Immature natural killer cell (primary cell): ENCODE results near the gene RHCG. TPM values are rescaled to one million over a fixed set of nuclear protein-coding genes. Genes with fewer than 3 reads are reported as not detected.

Experiments
- DNase-seq, 3 donors: peaks; one replicate each; pipeline ENCODE4 v3.0.0; 2022; ENCODE audit warnings: mixed read lengths in 1 of 3
- H3K27ac Mint-ChIP-seq, 6 donors: one replicate each; pipeline ENCODE4 v1.8.0; 2020; ENCODE audit warnings: mixed read lengths in 6 of 6, mild to moderate bottlenecking in 5 of 6, inconsistent platforms in 4 of 6, moderate library complexity in 3 of 6
- H3K27me3 Mint-ChIP-seq, 3 donors: one replicate each; pipeline ENCODE4 v1.8.0; 2020 to 2021; ENCODE audit warnings: low read depth in 3 of 3, mild to moderate bottlenecking in 3 of 3, mixed read lengths in 3 of 3, moderate library complexity in 3 of 3, inconsistent platforms in 1 of 3
- H3K36me3 Mint-ChIP-seq, 3 donors: one replicate each; pipeline ENCODE4 v1.8.0; 2020; ENCODE audit warnings: mixed read lengths in 3 of 3, inconsistent platforms in 2 of 3, mild to moderate bottlenecking in 2 of 3
- H3K4me1 Mint-ChIP-seq, 2 donors: one replicate each; pipeline ENCODE4 v1.8.0; 2020; ENCODE audit warnings: inconsistent platforms in 2 of 2, mild to moderate bottlenecking in 2 of 2, mixed read lengths in 2 of 2, moderate library complexity in 1 of 2
- H3K4me3 Mint-ChIP-seq, 5 donors: one replicate each; pipeline ENCODE4 v1.8.0; 2020; ENCODE audit warnings: mild to moderate bottlenecking in 5 of 5, mixed read lengths in 5 of 5, inconsistent platforms in 3 of 5, moderate library complexity in 3 of 5
- H3K9me3 Mint-ChIP-seq, 6 donors: one replicate each; pipeline ENCODE4 v1.8.0; 2020; ENCODE audit warnings: mild to moderate bottlenecking in 6 of 6, mixed read lengths in 6 of 6, inconsistent platforms in 4 of 6, moderate library complexity in 3 of 6
- polyA plus RNA-seq, 3 donors: library from polyadenylated mRNA; unstranded; fragments of 300-500 nt; fragmentation: Illumina TruSeq; gene quantifications; one replicate each; pipeline ENCODE4 v1.2.3, GENCODE V29; 2021

The RHCG gene
- polyA plus RNA-seq, 3 donors from 2014 or later, result not detected

DNA sequence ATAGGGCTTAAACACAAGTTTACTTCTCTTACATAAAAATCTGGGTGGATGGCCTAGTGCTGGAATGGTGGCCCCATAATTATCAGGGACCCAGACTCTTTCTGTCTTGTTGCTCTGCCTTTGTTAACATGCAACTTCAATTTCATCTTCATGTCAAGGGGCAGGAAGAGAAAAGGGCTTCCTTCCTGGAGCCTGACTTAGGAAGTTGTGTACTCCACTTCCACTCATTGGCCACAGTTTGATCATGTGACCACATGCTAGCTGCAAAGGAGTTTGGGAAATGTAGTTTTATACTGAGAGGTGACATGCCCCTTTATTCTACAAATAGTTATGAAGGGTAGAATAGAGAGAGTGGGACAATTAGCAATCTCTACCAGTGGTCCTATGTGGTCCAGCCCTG is 39.3 kb downstream of the RHCG start:
- no peak overlapping the region for H3K27ac Mint-ChIP-seq
- no peak overlapping the region for H3K4me3 Mint-ChIP-seq
- H3K36me3 Mint-ChIP-seq, result peaks cover 0 to 4% (median 0%) of the 10 kb centered on the region in 3 donors
- H3K4me1 Mint-ChIP-seq, result peaks cover 0 to 1% of the 10 kb centered on the region in 2 donors
- peaks cover 0 to 4% (median 0%) of the 10 kb centered on the region in 6 donors for H3K9me3 Mint-ChIP-seq
- DNase-seq, result no peak
- peaks cover 0 to 10% (median 9%) of the 10 kb centered on the region in 3 donors for H3K27me3 Mint-ChIP-seq

DNA sequence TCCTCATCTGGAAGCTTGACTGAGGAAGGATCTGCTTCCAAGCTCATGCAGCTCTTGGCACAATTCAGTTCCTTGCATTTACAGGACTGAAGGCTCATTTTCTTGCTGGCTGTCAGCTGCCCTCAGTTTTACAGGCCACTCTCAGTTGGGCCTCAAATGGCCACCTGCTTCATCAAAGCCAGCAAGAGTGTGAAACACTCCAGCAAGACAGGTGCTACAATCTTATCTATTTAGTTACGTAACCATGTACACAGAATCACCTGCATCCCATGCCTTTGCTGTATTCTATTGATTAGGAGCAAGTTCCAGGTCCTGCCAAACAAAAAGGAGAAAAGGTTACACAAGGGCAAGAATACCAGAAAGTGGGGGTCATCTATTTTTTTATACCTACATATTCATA is 40.8 kb downstream of the RHCG start:
- Mint-ChIP-seq H3K4me3 (no peak overlapping the region), H3K9me3 (peaks cover 0 to 4% (median 0%) of the 10 kb centered on the region in 6 donors), H3K27ac (no peak overlapping the region), H3K4me1 (peaks cover 0 to 1% of the 10 kb centered on the region in 2 donors), H3K27me3 (peaks cover 1 to 12% (median 9%) of the 10 kb centered on the region in 3 donors), H3K36me3 (peaks cover 0 to 4% (median 0%) of the 10 kb centered on the region in 3 donors)
- no peak for DNase-seq

DNA sequence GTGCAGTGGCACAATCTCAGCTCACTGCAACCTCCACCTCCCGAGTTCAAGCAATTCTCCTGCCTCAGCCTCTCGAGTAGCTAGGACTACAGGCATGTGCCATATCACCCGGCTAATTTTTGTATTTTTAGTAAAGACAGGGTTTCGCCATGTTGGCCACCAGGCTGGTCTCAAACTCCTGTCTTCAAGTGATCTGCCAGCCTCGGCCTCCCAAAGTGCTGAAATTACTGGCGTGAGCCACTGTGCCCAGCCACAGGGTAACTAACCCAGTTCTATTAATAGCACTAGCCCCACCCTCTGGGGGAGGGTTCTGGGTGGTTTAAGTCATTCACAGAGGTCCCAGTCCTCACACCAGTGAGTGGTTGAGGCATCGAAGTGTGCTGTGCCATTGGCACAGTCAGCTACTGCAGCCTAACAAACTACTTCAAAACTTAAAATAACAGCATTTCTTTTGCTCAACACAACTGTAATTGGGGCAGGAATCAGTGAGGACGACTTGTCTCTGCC is 44.0 kb downstream of the RHCG start:
- H3K4me1 Mint-ChIP-seq, result peaks cover 0 to 1% of the 10 kb centered on the region in 2 donors
- no peak overlapping the region for H3K27ac Mint-ChIP-seq
- peaks cover 0 to 4% (median 0%) of the 10 kb centered on the region in 6 donors for H3K9me3 Mint-ChIP-seq
- H3K27me3 Mint-ChIP-seq, result peaks cover 1 to 9% (median 2%) of the 10 kb centered on the region in 3 donors
- DNase-seq, result no peak
- no peak overlapping the region for H3K4me3 Mint-ChIP-seq
- H3K36me3 Mint-ChIP-seq, result peaks cover 0 to 4% (median 0%) of the 10 kb centered on the region in 3 donors

DNA sequence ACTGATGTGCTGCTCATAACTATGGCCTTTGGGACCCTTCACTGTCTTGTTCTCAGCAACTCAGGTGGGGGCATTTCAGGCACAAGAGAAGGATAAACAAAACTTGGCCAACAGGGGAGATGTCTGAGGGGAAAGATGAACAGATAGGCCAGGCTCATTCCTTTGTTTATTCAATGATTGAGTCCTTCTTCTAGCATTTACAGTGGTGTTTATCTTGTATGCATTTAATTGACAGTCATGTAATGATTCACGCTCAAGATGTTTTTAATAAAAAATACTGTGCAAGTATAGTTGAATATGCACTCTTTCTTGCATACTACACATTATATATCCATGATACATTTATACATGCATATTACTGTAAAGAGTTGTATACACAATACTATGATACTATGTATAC is 44.5 kb downstream of the RHCG start:
- Mint-ChIP-seq H3K36me3 (no peaks in the 10 kb centered on the region), H3K27ac (no peak overlapping the region), H3K9me3 (peaks cover 0 to under 1% (median 0%) of the 10 kb centered on the region in 6 donors), H3K4me1 (no peaks in the 10 kb centered on the region), H3K27me3 (peaks cover 1 to 12% (median 2%) of the 10 kb centered on the region in 3 donors), H3K4me3 (no peak overlapping the region)
- no peak for DNase-seq

DNA sequence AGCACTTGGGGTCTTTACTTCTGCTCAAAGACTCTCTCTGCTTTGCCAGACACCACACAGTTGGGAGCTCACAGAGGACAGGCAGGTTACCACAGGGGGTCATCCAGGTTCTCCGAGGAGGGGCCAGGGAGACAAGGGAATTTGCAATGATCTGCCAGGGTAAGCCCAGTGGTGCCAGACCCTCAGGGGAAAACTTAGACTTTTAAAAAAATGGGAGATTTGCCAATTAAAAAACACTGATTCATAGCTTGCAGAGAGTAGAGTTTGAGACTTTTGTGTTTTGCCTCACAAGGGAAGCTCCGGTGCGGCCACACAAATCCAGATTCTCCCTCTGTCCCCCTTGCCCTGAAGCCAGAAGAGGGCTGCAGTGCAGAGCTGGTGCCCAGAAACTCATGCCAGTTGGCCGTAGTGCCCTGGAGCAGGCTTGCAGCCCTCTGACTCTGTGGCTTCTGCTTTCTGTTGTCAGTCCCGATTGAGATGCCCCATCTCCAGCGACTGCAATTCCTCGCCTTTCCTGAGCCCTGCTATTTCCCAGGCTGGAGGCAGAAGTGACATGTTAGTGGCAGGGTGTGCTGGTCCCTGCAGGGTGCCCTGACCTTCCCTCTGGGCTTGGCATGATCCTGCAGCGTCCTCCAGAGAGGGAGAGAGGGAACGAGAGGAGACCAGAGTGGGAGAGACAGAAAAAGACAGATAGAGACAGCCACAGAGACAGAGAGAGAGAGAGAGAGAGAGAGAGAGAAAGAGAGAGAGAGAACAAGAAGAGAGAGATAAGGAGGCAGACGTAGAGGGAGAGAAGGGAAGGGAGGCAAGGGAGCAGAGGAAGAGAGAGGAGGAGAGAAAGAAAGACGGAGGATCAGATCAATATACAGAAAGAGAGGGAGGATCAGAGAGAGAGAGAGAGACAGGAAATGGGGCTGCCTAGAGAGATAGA is 46.0 kb downstream of the RHCG start:
- Mint-ChIP-seq H3K27me3 (peaks cover 3 to 15% (median 4%) of the 10 kb centered on the region in 3 donors), H3K4me1 (no peaks in the 10 kb centered on the region), H3K9me3 (no peaks in the 10 kb centered on the region), H3K4me3 (no peak overlapping the region), H3K36me3 (no peaks in the 10 kb centered on the region), H3K27ac (no peak overlapping the region)
- no peak for DNase-seq

DNA sequence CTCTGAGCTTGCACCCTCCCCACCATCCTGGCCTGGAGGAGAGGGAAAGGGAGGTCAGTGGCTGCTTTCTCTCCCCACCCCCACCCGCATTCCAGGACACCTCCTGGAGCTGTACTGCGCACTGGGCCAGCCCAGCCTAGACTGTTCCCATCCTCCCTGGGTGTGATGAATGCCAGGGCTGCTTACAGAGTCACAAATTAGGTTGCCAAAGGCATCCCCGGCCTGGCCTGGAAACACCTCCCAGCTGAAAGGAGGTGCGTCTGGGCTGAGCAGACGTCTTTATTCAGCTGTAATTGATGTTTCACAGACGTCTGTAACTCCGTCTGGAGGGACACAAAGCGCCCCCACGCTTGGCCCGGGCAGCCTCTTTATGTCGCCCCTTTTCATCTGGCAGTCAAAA is 47.6 kb downstream of the RHCG start:
- H3K27me3 Mint-ChIP-seq, result peaks cover 3 to 15% (median 4%) of the 10 kb centered on the region in 3 donors
- DNase-seq, result no peak
- H3K36me3 Mint-ChIP-seq, result no peaks in the 10 kb centered on the region

DNA sequence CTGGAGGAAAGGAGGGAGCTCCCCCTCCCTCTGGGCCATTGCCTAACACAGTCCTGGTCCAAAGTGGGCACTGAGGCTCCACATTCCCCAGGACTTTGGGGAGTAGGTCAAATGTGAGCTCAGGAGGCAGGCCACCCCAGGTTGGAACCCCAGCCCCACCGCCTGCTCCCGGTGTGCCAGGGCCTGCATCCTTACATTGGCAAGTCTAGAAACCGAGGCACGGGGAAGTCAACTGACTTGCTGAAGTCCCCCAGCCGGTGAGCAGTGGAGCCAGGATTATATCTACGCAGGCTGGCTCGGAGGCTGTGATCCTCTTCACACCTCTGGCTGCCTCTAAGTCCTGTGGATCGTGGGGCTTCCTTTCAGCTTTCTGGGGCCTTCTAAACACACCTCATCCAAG is 48.7 kb downstream of the RHCG start:
- Mint-ChIP-seq H3K4me3 (no peak overlapping the region), H3K27me3 (peaks cover 3 to 17% (median 4%) of the 10 kb centered on the region in 3 donors), H3K4me1 (no peaks in the 10 kb centered on the region), H3K9me3 (no peaks in the 10 kb centered on the region), H3K27ac (no peak overlapping the region), H3K36me3 (no peaks in the 10 kb centered on the region)
- DNase-seq, result no peak

More for the DNA sequence above, 47.6 kb downstream of the RHCG start:
- Mint-ChIP-seq H3K27ac (no peak overlapping the region), H3K4me3 (no peak overlapping the region), H3K4me1 (no peaks in the 10 kb centered on the region), H3K9me3 (no peaks in the 10 kb centered on the region)

DNA sequence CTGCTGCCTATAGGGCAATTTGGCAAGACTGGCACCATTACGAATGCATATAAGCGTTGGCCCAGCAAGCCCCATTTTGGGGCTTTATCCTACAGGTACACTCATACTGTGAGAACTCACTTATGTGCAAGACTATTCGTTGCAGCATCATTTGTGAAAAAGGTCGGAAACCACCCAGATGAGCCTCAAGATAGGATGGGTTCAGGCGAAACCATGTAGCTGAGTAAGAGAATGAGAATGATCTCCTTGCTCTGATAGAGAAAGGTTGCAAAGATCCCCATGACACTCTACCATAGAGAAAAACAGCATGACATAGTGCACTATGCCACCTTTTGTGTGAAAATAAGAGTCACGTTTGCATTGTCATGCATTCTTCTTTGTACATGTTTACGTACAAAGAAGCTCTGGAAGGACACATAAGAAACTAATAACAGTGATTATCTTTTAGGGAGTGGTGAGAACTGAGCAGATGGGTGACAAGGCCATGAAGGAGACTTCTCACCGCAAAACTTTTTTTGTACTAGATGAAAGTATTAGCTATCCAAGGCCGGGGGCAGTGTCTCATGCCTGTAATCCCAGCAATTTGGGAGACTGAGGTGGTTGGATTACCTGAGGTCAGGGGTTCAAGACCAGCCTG is 50.0 kb downstream of the RHCG start:
- Mint-ChIP-seq H3K4me3 (no peak overlapping the region), H3K9me3 (no peaks in the 10 kb centered on the region), H3K27ac (no peak overlapping the region), H3K36me3 (no peaks in the 10 kb centered on the region), H3K4me1 (no peaks in the 10 kb centered on the region), H3K27me3 (peaks cover 3 to 20% (median 4%) of the 10 kb centered on the region in 3 donors)
- no peak for DNase-seq

DNA sequence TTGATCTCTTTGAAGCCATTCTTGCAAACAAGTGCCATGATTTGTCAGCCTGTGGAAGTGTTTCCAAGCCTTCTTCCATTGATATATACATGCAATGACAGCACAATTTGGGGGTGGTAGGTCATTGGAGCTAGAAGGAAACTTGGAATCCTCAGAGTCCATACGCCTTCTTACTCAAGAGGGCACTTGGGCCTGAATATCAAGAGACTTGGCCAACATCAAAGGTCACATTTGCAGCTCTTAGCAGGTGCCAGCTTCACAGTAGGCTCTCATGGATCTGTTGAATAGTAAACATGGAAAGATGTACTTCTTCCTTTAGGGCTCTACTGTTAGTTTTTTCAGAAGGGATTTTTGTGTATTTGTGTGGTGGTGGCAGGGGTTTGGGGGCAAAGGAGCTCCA is 50.9 kb downstream of the RHCG start:
- no peaks in the 10 kb centered on the region for H3K9me3 Mint-ChIP-seq
- H3K4me3 Mint-ChIP-seq, result no peak overlapping the region
- no peak for DNase-seq
- H3K4me1 Mint-ChIP-seq, result no peaks in the 10 kb centered on the region
- H3K27me3 Mint-ChIP-seq, result peaks cover 1 to 20% (median 4%) of the 10 kb centered on the region in 3 donors
- H3K27ac Mint-ChIP-seq, result no peak overlapping the region
- no peaks in the 10 kb centered on the region for H3K36me3 Mint-ChIP-seq

DNA sequence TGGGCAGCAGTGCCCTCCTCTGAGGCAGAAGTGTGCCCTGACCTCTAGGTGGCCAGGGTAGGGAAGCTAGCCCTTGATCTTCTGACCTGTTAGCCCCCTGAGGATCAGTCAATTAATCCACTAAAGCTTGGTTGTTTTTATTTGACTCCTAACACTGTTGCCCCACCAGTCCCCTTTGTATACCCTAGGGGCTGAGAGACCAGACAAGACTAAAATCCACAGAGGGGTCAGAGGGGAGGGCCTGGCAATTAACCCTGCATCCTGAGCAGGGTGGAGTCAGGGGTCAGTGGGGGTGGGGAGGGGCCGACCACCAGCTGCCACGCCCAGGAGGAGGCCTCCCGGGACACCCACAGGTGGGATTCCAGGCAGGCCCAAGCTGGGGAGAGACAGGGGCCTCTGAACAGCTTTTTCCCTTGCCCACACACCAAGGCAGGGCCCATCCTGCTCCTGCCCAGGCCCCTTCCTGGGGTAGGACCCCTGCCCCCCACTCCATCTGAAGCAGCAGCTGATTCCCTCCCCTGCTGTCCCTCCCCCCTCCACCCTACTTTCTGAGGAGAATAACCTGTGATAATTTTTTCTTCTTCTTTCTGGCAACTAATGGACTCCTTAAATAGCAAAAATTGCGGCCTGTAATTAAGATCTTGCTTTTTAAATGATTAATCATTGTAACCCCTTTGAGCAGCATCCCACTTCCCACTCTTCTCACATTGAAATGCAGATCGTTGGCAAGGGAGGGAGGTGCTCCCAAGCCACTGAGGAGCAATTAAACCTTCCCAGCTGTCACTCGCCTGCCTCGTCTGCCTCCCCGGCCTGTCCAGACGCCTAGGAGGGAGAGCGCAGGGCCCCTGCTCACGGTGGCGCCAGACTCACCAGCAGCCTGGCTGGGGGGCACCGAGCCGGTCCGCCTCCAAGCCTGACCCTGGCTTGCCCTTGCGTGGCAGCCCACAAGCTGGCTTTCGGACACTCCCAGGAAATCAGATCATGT is 51.9 kb downstream of the RHCG start:
- no peaks in the 10 kb centered on the region for H3K36me3 Mint-ChIP-seq
- no peak for DNase-seq
- no peak overlapping the region for H3K4me3 Mint-ChIP-seq
- H3K27ac Mint-ChIP-seq, result no peak overlapping the region
- H3K9me3 Mint-ChIP-seq, result no peaks in the 10 kb centered on the region
- H3K4me1 Mint-ChIP-seq, result no peaks in the 10 kb centered on the region
- H3K27me3 Mint-ChIP-seq, result peaks cover 1 to 17% (median 4%) of the 10 kb centered on the region in 3 donors

DNA sequence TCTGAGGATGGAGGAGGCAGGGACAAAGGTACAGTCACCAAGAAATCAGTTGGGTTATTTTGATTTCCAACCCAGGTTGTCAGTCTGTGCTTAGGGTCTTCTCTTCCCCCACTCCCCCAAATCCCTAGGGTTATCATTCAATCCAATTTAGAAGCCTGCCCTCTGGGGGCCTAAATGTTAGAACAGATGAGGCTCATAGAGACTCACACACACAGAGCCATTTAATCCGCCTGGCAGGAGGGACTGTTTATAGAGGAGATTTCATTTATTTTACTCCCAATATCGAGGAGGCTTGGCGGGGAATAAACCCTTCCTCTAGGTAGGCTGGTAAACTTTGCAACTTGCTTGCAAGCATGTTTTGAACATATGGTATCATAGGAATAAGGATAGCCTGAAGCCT is 52.8 kb downstream of the RHCG start:
- H3K27me3 Mint-ChIP-seq, result peaks cover 1 to 17% (median 4%) of the 10 kb centered on the region in 3 donors
- no peaks in the 10 kb centered on the region for H3K4me1 Mint-ChIP-seq
- no peak overlapping the region for H3K4me3 Mint-ChIP-seq
- DNase-seq, result no peak
- H3K27ac Mint-ChIP-seq, result no peak overlapping the region
- no peaks in the 10 kb centered on the region for H3K9me3 Mint-ChIP-seq
- no peaks in the 10 kb centered on the region for H3K36me3 Mint-ChIP-seq

DNA sequence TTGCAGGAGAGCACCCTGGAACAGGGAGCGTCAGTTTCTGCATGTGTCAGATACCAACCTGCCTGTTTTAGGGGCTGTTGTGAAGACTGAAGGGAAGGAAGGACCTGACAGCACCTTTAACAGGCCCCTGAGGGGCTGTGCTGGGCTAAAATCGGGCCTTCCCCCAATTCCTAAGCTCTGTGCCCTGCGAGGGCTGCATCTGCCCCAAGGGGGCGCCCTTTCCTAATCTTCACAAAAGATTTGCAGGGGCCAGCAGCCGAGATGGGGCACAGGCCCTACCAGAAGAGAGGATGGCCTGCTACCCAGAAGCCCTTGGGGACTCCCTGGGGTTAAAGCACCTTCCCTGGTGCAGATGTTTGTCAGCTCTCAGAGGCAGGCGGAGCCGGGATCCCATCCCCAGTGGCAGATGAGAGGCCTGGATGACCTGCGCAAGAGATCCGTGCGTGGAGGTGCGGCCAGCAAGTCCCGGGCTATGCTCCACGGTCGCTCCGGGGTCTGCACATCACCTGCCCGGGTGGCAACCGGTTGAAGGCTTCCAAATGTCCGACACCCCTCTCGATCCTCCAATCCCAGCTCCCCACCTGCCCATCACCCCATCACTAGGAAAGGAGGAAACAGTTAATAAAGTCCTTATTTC is 53.6 kb downstream of the RHCG start:
- H3K27me3 Mint-ChIP-seq, result peaks cover 4 to 19% (median 4%) of the 10 kb centered on the region in 3 donors
- no peak overlapping the region for H3K4me3 Mint-ChIP-seq
- H3K27ac Mint-ChIP-seq, result no peak overlapping the region
- no peaks in the 10 kb centered on the region for H3K9me3 Mint-ChIP-seq
- DNase-seq, result no peak
- no peaks in the 10 kb centered on the region for H3K4me1 Mint-ChIP-seq
- H3K36me3 Mint-ChIP-seq, result no peaks in the 10 kb centered on the region

DNA sequence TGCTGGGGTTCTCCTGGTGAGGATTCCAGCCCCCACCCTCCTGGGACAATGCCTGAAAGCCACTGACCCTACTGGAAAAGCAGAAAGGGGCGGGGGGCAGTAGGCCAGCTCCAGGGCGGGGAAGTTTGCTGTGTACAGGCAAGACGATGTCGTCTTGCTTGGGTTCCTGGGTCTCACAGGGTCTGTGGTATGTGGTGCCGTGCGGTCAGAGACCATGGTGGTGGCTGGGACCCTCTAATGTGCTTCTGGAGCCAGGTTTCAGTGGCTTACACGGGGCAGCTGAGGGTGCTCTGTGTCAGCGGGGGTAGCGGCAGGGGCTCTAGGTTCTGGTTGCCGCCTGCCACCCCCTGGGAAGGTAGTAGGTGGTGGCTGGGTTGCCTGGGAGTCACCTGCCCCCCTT is 54.2 kb downstream of the RHCG start:
- H3K27ac Mint-ChIP-seq, result no peak overlapping the region
- no peak for DNase-seq
- peaks cover 4 to 22% (median 4%) of the 10 kb centered on the region in 3 donors for H3K27me3 Mint-ChIP-seq
- H3K4me3 Mint-ChIP-seq, result no peak overlapping the region
- H3K36me3 Mint-ChIP-seq, result no peaks in the 10 kb centered on the region
- no peaks in the 10 kb centered on the region for H3K4me1 Mint-ChIP-seq
- no peaks in the 10 kb centered on the region for H3K9me3 Mint-ChIP-seq
